Gastroesophageal sphincter (tissue), 4 donors: Measurements from ENCODE around the gene MAP7. TPM values are rescaled to one million over a fixed set of nuclear protein-coding genes. Genes with fewer than 3 reads are reported as not detected.

ENCODE experiments used
- ATAC-seq: fragments of 150-250 bp; one replicate; pipeline ENCODE4 v1.9.1; 2016; ENCODE audit warnings: mild to moderate bottlenecking, moderate library complexity
- H3K27ac ChIP-seq, 4 donors: fragments of 200-600 bp; sonication (generic) in 3 of 4; 1 replicate in 3 of 4; 2 replicates in 1 of 4; pipeline ENCODE4 v1.5.1; 2016 to 2019
- H3K27me3 ChIP-seq: fragments of 200-600 bp; sonication (generic); one replicate; pipeline ENCODE4 v1.5.1; 2019
- H3K36me3 ChIP-seq, 2 donors: fragments of 200-600 bp; sonication (generic); one replicate each; pipeline ENCODE4 v1.5.1; 2019; ENCODE audit warnings: control low read depth in 1 of 2
- H3K4me1 ChIP-seq, 3 donors: fragments of 200-600 bp; sonication (generic); 1 replicate in 2 of 3; 2 replicates in 1 of 3; pipeline ENCODE4 v1.5.1; 2016 to 2019; ENCODE audit warnings: control low read depth in 2 of 3
- H3K4me3 ChIP-seq, 2 donors: fragments of 200-600 bp; sonication (generic); one replicate each; pipeline ENCODE4 v1.5.1; 2019; ENCODE audit warnings: mild to moderate bottlenecking in 1 of 2, moderate library complexity in 1 of 2
- H3K9me3 ChIP-seq, 3 donors: fragments of 200-600 bp; sonication (generic); one replicate each; pipeline ENCODE4 v1.5.1; 2017 to 2019; ENCODE audit warnings: control low read depth in 2 of 3
- EP300 ChIP-seq: sonication (generic); formaldehyde crosslinking; IDR thresholded peaks from one replicate; pipeline ENCODE4 v1.6.1; 2017; ENCODE audit warnings: antibody characterized with exemption, mild to moderate bottlenecking
- POLR2A ChIP-seq, 2 donors: fragments of 450-650 bp; IDR thresholded peaks; one replicate each; pipeline ENCODE4 v1.6.1; 2017; ENCODE audit warnings: antibody characterized with exemption in 2 of 2, mild to moderate bottlenecking in 2 of 2, moderate library complexity in 1 of 2
- POLR2AphosphoS5 ChIP-seq: sonication (generic); formaldehyde crosslinking; IDR thresholded peaks from one replicate; pipeline ENCODE4 v1.6.1; 2017; ENCODE audit warnings: antibody characterized with exemption
- WGBS, 2 donors: methylation state at CpG; one replicate each; pipeline ENCODE4 v1.1.5; 2018; ENCODE audit warnings: low coverage in 1 of 2; 5-methylcytosine and 5-hydroxymethylcytosine counted together
- small RNA-seq, 4 donors: library from RNA; depleted of rRNA; stranded (forward); fragments of <200 nt; gene quantifications; one replicate each; pipeline ENCODE3, GENCODE V24; 2016
- total RNA-seq, 4 donors: library from RNA; depleted of rRNA; stranded (reverse); fragments of >200 nt; gene quantifications; one replicate each; pipeline ENCODE4 v1.1.0, GENCODE V29; 2016
- TF ChIP-seq, protein P1 (sequence below), 4 experiments: fragments of 200-600 bp in 2 of 4; fragments of 450-650 bp in 2 of 4; sonication (generic) in 1 of 4; IDR thresholded peaks; one replicate each; pipeline ENCODE4 v1.5.1; 2017 to 2019; ENCODE audit warnings: antibody characterized with exemption in 4 of 4, mild to moderate bottlenecking in 2 of 4, moderate library complexity in 2 of 4

MAP7 gene
- total RNA-seq, 4 donors from 2014 or later: 1.1 to 6.7 (median 4.3) TPM

- Histone ChIP-seq H3K4me1 (peaks cover 0 to 10% (median 5%) of the 10 kb centered on the region in 3 donors), H3K36me3 (no peaks in the 10 kb centered on the region), H3K9me3 (no peaks in the 10 kb centered on the region), H3K27ac (no peak overlapping the region), H3K4me3 (no peak overlapping the region), H3K27me3 (no peaks in the 10 kb centered on the region)
- ATAC-seq: no peak
- TF ChIP-seq POLR2A (IDR thresholded peaks at IDR 0.05) (no peak), POLR2AphosphoS5 (no peak), EP300 (no peak)
- TF ChIP-seq, protein P1, sequence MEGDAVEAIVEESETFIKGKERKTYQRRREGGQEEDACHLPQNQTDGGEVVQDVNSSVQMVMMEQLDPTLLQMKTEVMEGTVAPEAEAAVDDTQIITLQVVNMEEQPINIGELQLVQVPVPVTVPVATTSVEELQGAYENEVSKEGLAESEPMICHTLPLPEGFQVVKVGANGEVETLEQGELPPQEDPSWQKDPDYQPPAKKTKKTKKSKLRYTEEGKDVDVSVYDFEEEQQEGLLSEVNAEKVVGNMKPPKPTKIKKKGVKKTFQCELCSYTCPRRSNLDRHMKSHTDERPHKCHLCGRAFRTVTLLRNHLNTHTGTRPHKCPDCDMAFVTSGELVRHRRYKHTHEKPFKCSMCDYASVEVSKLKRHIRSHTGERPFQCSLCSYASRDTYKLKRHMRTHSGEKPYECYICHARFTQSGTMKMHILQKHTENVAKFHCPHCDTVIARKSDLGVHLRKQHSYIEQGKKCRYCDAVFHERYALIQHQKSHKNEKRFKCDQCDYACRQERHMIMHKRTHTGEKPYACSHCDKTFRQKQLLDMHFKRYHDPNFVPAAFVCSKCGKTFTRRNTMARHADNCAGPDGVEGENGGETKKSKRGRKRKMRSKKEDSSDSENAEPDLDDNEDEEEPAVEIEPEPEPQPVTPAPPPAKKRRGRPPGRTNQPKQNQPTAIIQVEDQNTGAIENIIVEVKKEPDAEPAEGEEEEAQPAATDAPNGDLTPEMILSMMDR (IDR thresholded peaks at IDR 0.05): no peak
- WGBS, 2 donors: 70 to 100% methylated on average over 2 of the region's 3 CpGs
These were observed 255.6 kb downstream of the MAP7 start for GRCh38 chr6:136294621-136295020.

Small RNA genes lying within 50 kb of the gene (small RNA-seq; reads per million reads assigned to genes)
- gene AL023284.1 (0 reads per million in 4 donors), gene NDUFS5P1 (0 reads per million in 4 donors)

Other genes starting within 250 kb of the MAP7 start
- gene MAP3K5, start 242.1 kb upstream of the MAP7 start, total RNA-seq: 10 to 100 TPM; 20.8 to 31.7 (median 23.4) TPM